Measurements from ENCODE around the gene PIP4K2A. TPM values are rescaled to one million over a fixed set of nuclear protein-coding genes. Genes with fewer than 3 reads are reported as not detected.

Gene PIP4K2A
- total and polyA plus RNA-seq, 2 donors (not counting 3 experiments of a cell fraction or from before 2014, with no cell fraction given): 11.8 to 32.6 TPM

DNA sequence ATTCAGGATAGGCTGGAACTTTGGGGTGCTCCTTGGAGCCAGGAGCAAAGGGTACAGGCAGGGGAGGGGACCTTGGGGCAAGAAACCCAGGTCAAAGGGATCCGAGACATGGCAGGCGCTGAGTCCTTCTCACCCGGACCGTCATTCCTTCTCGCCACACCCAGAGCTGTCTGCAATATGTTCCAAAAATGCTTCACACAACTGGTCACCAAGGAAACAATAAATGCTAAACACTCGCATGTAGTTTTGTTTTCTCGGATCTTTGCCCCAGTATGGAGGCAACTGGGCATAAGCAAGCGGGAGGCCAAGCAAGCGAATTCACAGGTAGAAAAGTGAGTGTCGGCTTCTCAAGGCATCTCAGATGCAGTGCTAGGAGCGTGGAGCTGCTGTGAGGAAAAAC lies 80.8 kb downstream of the PIP4K2A start:
- intact Hi-C loops (cut with micrococcal nuclease) (loop anchor here (2.0 kb wide), 1 partner anchor 15 kb away; no protein-coding TSS in a partner anchor), dilution Hi-C loops (cut with MboI; ENCODE audit: extremely low pct_ligation_motif_present, low sequenced_read_pairs) (no loop called here)
- Histone ChIP-seq H3K9me1 (replicated peaks; ENCODE audit: control insufficient read depth, extremely low read depth, insufficient read depth, low read length) (no peaks in the 10 kb centered on the region), H3K4me3 (replicated peaks in 1 of 3; ENCODE audit: insufficient read depth in 1 of 3, low read depth in 1 of 3, low read length in 3 of 3) (no peak overlapping the region), H3K36me3 (ENCODE audit: control insufficient read depth in 2 of 2, extremely low read depth in 1 of 2, insufficient read depth in 2 of 2, low read length in 2 of 2) (peaks cover 0 to 2% of the 10 kb centered on the region in 2 experiments), H4K20me1 (replicated peaks; ENCODE audit: control insufficient read depth, extremely low read depth, insufficient read depth, low read length) (no peaks in the 10 kb centered on the region), H3K4me2 (ENCODE audit: insufficient read depth, low read length) (no peak overlapping the region), H3K27me3 (ENCODE audit: control insufficient read depth in 2 of 2, insufficient read depth in 2 of 2, low read length in 2 of 2) (no peaks in the 10 kb centered on the region), H3K9ac (replicated peaks; ENCODE audit: extremely low read depth, insufficient read depth, low read length) (no peak overlapping the region), H2AFZ (ENCODE audit: low read depth, low read length) (no peak overlapping the region), H3K79me2 (ENCODE audit: control insufficient read depth, insufficient read depth, low read length) (peaks cover 24% of the 10 kb centered on the region), H3K27ac (ENCODE audit: insufficient read depth, low read depth, low read length) (no peak overlapping the region), H3K4me1 (ENCODE audit: control insufficient read depth, extremely low read depth, insufficient read depth, low read length) (peaks cover 26% of the 10 kb centered on the region), H3K9me3 (replicated peaks; ENCODE audit: control insufficient read depth, insufficient read depth, low read length) (no peaks in the 10 kb centered on the region)
- POLR2A ChIA-PET: no interaction called here
- DNase-seq (ENCODE audit: low read depth, low spot score) (no peak), FAIRE-seq (no peak)
- CTCF ChIA-PET: no interaction called here
- TF ChIP-seq, protein P1, sequence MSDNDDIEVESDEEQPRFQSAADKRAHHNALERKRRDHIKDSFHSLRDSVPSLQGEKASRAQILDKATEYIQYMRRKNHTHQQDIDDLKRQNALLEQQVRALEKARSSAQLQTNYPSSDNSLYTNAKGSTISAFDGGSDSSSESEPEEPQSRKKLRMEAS (IDR thresholded peaks at IDR 0.05; ENCODE audit: insufficient read depth, insufficient read length): no peak
- TF ChIP-seq MYC (IDR thresholded peaks at IDR 0.05; ENCODE audit: low read depth, low read length) (no peak), JUN (IDR thresholded peaks at IDR 0.05; ENCODE audit: borderline replicate concordance, insufficient read depth, insufficient read length, low read depth) (no peak), EZH2 (IDR thresholded peaks at IDR 0.05; ENCODE audit: borderline replicate concordance, low read depth, low read length, severe bottlenecking) (no peak)
- no TSS peak for BruUV-seq (replicated peaks)

DNA sequence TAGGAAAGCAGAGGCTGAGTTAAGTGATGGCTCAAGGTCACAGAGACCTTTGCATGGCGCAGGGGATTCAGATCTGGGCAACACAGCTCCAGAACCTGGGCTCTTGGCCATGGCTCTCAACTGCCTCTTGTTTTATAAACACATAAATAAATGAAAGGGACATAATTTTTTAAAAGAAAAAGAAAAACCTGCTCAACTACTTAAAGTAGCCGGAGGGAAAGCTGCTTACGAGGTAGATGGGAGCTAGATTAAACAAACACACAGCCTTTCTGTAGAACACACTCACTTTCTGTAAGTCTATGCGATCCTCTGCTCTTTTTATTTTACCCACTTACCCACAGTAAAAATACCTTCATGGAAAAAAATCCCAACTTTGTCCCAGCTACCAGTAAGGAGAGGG lies 81.3 kb downstream of the PIP4K2A start:
- intact Hi-C loops (cut with micrococcal nuclease): loop anchor here (2.0 kb wide), 1 partner anchor 16 kb away; no protein-coding TSS in a partner anchor
- dilution Hi-C loops (cut with MboI; ENCODE audit: extremely low pct_ligation_motif_present, low sequenced_read_pairs): no loop called here
- Histone ChIP-seq H3K9me1 (replicated peaks; ENCODE audit: control insufficient read depth, extremely low read depth, insufficient read depth, low read length) (no peaks in the 10 kb centered on the region), H3K36me3 (ENCODE audit: control insufficient read depth in 2 of 2, extremely low read depth in 1 of 2, insufficient read depth in 2 of 2, low read length in 2 of 2) (peaks cover 0 to 2% of the 10 kb centered on the region in 2 experiments), H3K4me2 (ENCODE audit: insufficient read depth, low read length) (no peak overlapping the region), H2AFZ (ENCODE audit: low read depth, low read length) (no peak overlapping the region), H3K9ac (replicated peaks; ENCODE audit: extremely low read depth, insufficient read depth, low read length) (no peak overlapping the region), H3K27ac (ENCODE audit: insufficient read depth, low read depth, low read length) (peak overlapping the region; percentile 78), H4K20me1 (replicated peaks; ENCODE audit: control insufficient read depth, extremely low read depth, insufficient read depth, low read length) (no peaks in the 10 kb centered on the region), H3K27me3 (ENCODE audit: control insufficient read depth in 2 of 2, insufficient read depth in 2 of 2, low read length in 2 of 2) (no peaks in the 10 kb centered on the region), H3K79me2 (ENCODE audit: control insufficient read depth, insufficient read depth, low read length) (peaks cover 27% of the 10 kb centered on the region), H3K4me1 (ENCODE audit: control insufficient read depth, extremely low read depth, insufficient read depth, low read length) (peaks cover 26% of the 10 kb centered on the region), H3K9me3 (replicated peaks; ENCODE audit: control insufficient read depth, insufficient read depth, low read length) (no peaks in the 10 kb centered on the region), H3K4me3 (replicated peaks in 1 of 3; ENCODE audit: insufficient read depth in 1 of 3, low read depth in 1 of 3, low read length in 3 of 3) (no peak overlapping the region)
- TF ChIP-seq EZH2 (IDR thresholded peaks at IDR 0.05; ENCODE audit: borderline replicate concordance, low read depth, low read length, severe bottlenecking): no peak
- TF ChIP-seq, protein P1 (IDR thresholded peaks at IDR 0.05; ENCODE audit: insufficient read depth, insufficient read length): no peak
- no peak for TF ChIP-seq MYC (IDR thresholded peaks at IDR 0.05; ENCODE audit: low read depth, low read length)
- TF ChIP-seq, protein P2, sequence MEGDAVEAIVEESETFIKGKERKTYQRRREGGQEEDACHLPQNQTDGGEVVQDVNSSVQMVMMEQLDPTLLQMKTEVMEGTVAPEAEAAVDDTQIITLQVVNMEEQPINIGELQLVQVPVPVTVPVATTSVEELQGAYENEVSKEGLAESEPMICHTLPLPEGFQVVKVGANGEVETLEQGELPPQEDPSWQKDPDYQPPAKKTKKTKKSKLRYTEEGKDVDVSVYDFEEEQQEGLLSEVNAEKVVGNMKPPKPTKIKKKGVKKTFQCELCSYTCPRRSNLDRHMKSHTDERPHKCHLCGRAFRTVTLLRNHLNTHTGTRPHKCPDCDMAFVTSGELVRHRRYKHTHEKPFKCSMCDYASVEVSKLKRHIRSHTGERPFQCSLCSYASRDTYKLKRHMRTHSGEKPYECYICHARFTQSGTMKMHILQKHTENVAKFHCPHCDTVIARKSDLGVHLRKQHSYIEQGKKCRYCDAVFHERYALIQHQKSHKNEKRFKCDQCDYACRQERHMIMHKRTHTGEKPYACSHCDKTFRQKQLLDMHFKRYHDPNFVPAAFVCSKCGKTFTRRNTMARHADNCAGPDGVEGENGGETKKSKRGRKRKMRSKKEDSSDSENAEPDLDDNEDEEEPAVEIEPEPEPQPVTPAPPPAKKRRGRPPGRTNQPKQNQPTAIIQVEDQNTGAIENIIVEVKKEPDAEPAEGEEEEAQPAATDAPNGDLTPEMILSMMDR (IDR thresholded peaks at IDR 0.05; ENCODE audit: extremely low read depth in 1 of 2, insufficient read depth in 1 of 2, low read depth in 1 of 2, low read length in 2 of 2): no peak
- TF ChIP-seq FOS (IDR thresholded peaks at IDR 0.05; ENCODE audit: borderline replicate concordance, insufficient read depth, low read length): no peak
- no peak for TF ChIP-seq POLR2AphosphoS5 (IDR thresholded peaks at IDR 0.05; ENCODE audit: insufficient read depth, low read depth, low read length)
- no peak for TF ChIP-seq POLR2A (IDR thresholded peaks at IDR 0.05; ENCODE audit: low read depth, low read length)
- TF ChIP-seq GATA2 (IDR thresholded peaks at IDR 0.05; ENCODE audit: insufficient read depth, insufficient read length, low read depth, low read length): no peak
- CTCF ChIA-PET: interaction anchor here (1.4 kb wide), 1 partner anchor 10 kb away, joined by 3 read pairs; no protein-coding TSS in a partner anchor
- BruUV-seq (replicated peaks): no TSS peak
- POLR2A ChIA-PET: no interaction called here
- DNase-seq (ENCODE audit: low read depth, low spot score) (no peak), FAIRE-seq (no peak)
